H9 (cell line): ENCODE data around the gene MEFV. TPM values are rescaled to one million over a fixed set of nuclear protein-coding genes. Genes with fewer than 3 reads are reported as not detected.
"Not testable (repeated sequence)": the region's sequence is repeated elsewhere in the genome, so short reads cannot be mapped to it uniquely, and the experiment has no call there.

ENCODE experiments used
- DNase-seq: peaks from one replicate; pipeline ENCODE4 v3.0.0-alpha.2; 2017
- H2AFZ ChIP-seq: one replicate; pipeline ENCODE4 v1.6.1; 2013; ENCODE audit warnings: mild to moderate bottlenecking, low read length, control low read depth, moderate library complexity
- H2AK5ac ChIP-seq: 2 replicates; pipeline ENCODE4 v1.6.1; 2013; ENCODE audit warnings: low read length, control low read depth, mixed read lengths; ENCODE audit not compliant: insufficient read length
- H2BK120ac ChIP-seq: one replicate; pipeline ENCODE4 v1.6.1; 2013; ENCODE audit warnings: low read depth, mild to moderate bottlenecking, low read length, control low read depth, inconsistent platforms; ENCODE audit not compliant: poor library complexity, severe bottlenecking
- H2BK12ac ChIP-seq: 2 replicates; pipeline ENCODE4 v1.6.1; 2013; ENCODE audit warnings: low read length, control low read depth, mixed read lengths, low read depth; ENCODE audit not compliant: insufficient read length
- H2BK15ac ChIP-seq: 2 replicates; pipeline ENCODE4 v1.6.1; 2013; ENCODE audit warnings: low read depth, low read length, control low read depth
- H2BK20ac ChIP-seq: one replicate; pipeline ENCODE4 v1.6.1; 2013; ENCODE audit warnings: low read depth, mild to moderate bottlenecking, low read length, control low read depth, inconsistent platforms; ENCODE audit not compliant: poor library complexity, severe bottlenecking
- H2BK5ac ChIP-seq: 2 replicates; pipeline ENCODE4 v1.6.1; 2013; ENCODE audit warnings: low read length, control low read depth, mixed read lengths; ENCODE audit not compliant: insufficient read length
- H3K14ac ChIP-seq: 2 replicates; pipeline ENCODE4 v1.6.1; 2013; ENCODE audit warnings: low read length, control low read depth; ENCODE audit not compliant: insufficient read depth
- H3K18ac ChIP-seq: 2 replicates; pipeline ENCODE4 v1.6.1; 2013; ENCODE audit warnings: low read depth, mild to moderate bottlenecking, mixed read lengths, low read length, control low read depth; ENCODE audit not compliant: insufficient read length
- H3K23ac ChIP-seq: 2 replicates; pipeline ENCODE4 v1.6.1; 2013; ENCODE audit warnings: low read length, control low read depth, mixed read lengths, low read depth; ENCODE audit not compliant: insufficient read length
- H3K23me2 ChIP-seq: 2 replicates; pipeline ENCODE4 v1.6.1; 2013; ENCODE audit warnings: low read depth, mild to moderate bottlenecking, mixed read lengths, low read length, control low read depth; ENCODE audit not compliant: insufficient read length, poor library complexity, severe bottlenecking
- H3K27ac ChIP-seq: 2 replicates; pipeline ENCODE4 v1.5.1; 2013; ENCODE audit warnings: low read length, control low read depth, mixed read lengths, low read depth; ENCODE audit not compliant: insufficient read length
- H3K27me3 ChIP-seq: 2 replicates; pipeline ENCODE4 v1.6.1; 2013; ENCODE audit warnings: low read length, control low read depth, inconsistent platforms; ENCODE audit not compliant: insufficient read depth
- H3K4ac ChIP-seq: 2 replicates; pipeline ENCODE4 v1.6.1; 2013; ENCODE audit warnings: low read depth, mild to moderate bottlenecking, control low read depth, inconsistent platforms, low read length, moderate library complexity
- H3K4me1 ChIP-seq: 2 replicates; pipeline ENCODE4 v1.6.1; 2013; ENCODE audit warnings: low read length, control low read depth, inconsistent platforms; ENCODE audit not compliant: insufficient read depth
- H3K4me2 ChIP-seq: 2 replicates; pipeline ENCODE4 v1.6.1; 2013; ENCODE audit warnings: low read length, control low read depth, mixed read lengths; ENCODE audit not compliant: insufficient read length, insufficient read depth
- H3K56ac ChIP-seq: 2 replicates; pipeline ENCODE4 v1.6.1; 2013; ENCODE audit warnings: low read depth, mild to moderate bottlenecking, mixed read lengths, low read length, control low read depth; ENCODE audit not compliant: insufficient read length
- H3K79me1 ChIP-seq: 2 replicates; pipeline ENCODE4 v1.6.1; 2013; ENCODE audit warnings: low read depth, mild to moderate bottlenecking, moderate library complexity, low read length, control low read depth, inconsistent platforms; ENCODE audit not compliant: insufficient read depth, poor library complexity, severe bottlenecking
- H3K79me2 ChIP-seq: 2 replicates; pipeline ENCODE4 v1.6.1; 2013; ENCODE audit warnings: low read length, control low read depth, inconsistent platforms; ENCODE audit not compliant: insufficient read depth
- H3K9ac ChIP-seq: 2 replicates; pipeline ENCODE4 v1.6.1; 2013; ENCODE audit warnings: low read length, control low read depth, mixed read lengths; ENCODE audit not compliant: insufficient read length; ENCODE audit errors: extremely low read depth
- H3K9me3 ChIP-seq: one replicate; pipeline ENCODE4 v1.6.1; 2013; ENCODE audit warnings: low read depth, low read length, inconsistent platforms; ENCODE audit not compliant: control insufficient read depth
- H3T11ph ChIP-seq: one replicate; pipeline ENCODE4 v1.6.1; 2013; ENCODE audit warnings: mild to moderate bottlenecking, low read length, control low read depth, inconsistent platforms
- H4K20me1 ChIP-seq: one replicate; pipeline ENCODE4 v1.6.1; 2013; ENCODE audit not compliant: control insufficient read depth, insufficient read length, insufficient read depth
- H4K5ac ChIP-seq: 2 replicates; pipeline ENCODE4 v1.6.1; 2013; ENCODE audit warnings: low read depth, mild to moderate bottlenecking, mixed read lengths, low read length, control low read depth; ENCODE audit not compliant: insufficient read length
- H4K8ac ChIP-seq: replicated peaks from 2 replicates; pipeline ENCODE4 v1.6.1; 2013; ENCODE audit warnings: low read length, control low read depth, mixed read lengths, low read depth; ENCODE audit not compliant: insufficient read length
- H4K91ac ChIP-seq: 2 replicates; pipeline ENCODE4 v1.6.1; 2013; ENCODE audit warnings: low read depth, mild to moderate bottlenecking, moderate library complexity, mixed read lengths, low read length, control low read depth; ENCODE audit not compliant: insufficient read length
- H3K27ac Mint-ChIP-seq, 3 experiments: 2 replicates in 2 of 3; 3 replicates in 1 of 3; pipeline ENCODE4 v1.8.0; 2020 to 2021; ENCODE audit warnings: mixed read lengths in 3 of 3, mild to moderate bottlenecking in 1 of 3, moderate library complexity in 1 of 3
- H3K27me3 Mint-ChIP-seq: 2 replicates; pipeline ENCODE4 v1.8.0; 2021; ENCODE audit warnings: low read depth, mild to moderate bottlenecking, moderate library complexity, mixed read lengths
- H3K36me3 Mint-ChIP-seq, 3 experiments: 2 replicates in 2 of 3; 3 replicates in 1 of 3; pipeline ENCODE4 v1.8.0; 2020 to 2021; ENCODE audit warnings: low read depth in 3 of 3, mixed read lengths in 3 of 3; ENCODE audit not compliant: insufficient read depth in 1 of 3
- H3K4me1 Mint-ChIP-seq, 2 experiments: 2 replicates each; pipeline ENCODE4 v1.8.0; 2020; ENCODE audit warnings: mixed read lengths in 2 of 2
- H3K4me3 Mint-ChIP-seq, 2 experiments: 2 replicates in 1 of 2; 3 replicates in 1 of 2; pipeline ENCODE4 v1.8.0; 2020 to 2021; ENCODE audit warnings: mild to moderate bottlenecking in 2 of 2, mixed read lengths in 2 of 2, moderate library complexity in 1 of 2
- H3K9me3 Mint-ChIP-seq, 2 experiments: 2 replicates in 1 of 2; 3 replicates in 1 of 2; pipeline ENCODE4 v1.8.0; 2020; ENCODE audit warnings: mild to moderate bottlenecking in 2 of 2, mixed read lengths in 2 of 2, moderate library complexity in 1 of 2
- CTCF ChIP-seq: fragments of 200-600 bp; sonication (generic); conservative IDR thresholded peaks from 3 replicates; pipeline ENCODE4 v1.8.0; 2021; ENCODE audit warnings: antibody characterized with exemption, mild to moderate bottlenecking
- WGBS: extraction: QIAGEN DNeasy Blood & Tissue Kit; methylation state at CpG from one replicate; pipeline ENCODE4 v1.1.7; 2013; ENCODE audit warnings: missing lambda C conversion rate, low lambda C conversion rate, mixed read lengths; ENCODE audit not compliant: insufficient read length; ENCODE audit errors: extremely low coverage; 5-methylcytosine and 5-hydroxymethylcytosine counted together
- total RNA-seq: library from RNA; stranded (reverse); gene quantifications from 2 replicates; pipeline ENCODE4 v1.2.1, GENCODE V29; 2021

Gene MEFV
- total RNA-seq, 1 experiment from 2014 or later, result not detected

DNA sequence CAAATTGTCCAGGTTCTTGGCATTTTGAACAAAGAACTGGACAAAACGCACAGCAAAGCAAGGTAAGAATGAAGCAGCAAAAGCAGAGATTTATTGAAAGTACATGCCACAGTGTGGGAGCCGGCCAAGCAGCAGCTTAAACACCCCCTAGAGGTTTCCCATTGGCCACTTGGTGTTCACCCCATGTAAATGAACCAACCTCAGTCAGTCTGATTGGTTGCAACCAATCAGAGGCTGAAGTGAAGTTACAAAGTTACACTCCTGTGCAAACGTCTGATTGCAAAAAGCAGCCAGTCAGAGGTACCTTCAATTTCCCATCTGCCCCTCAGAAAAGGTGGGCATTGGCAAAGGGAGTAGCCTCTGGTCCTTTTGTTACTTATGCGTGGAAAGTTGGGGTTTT, 18.1 kb upstream of the MEFV start:
- no peak overlapping the region for H2BK12ac ChIP-seq
- H3K4me1 ChIP-seq, result no peaks in the 10 kb centered on the region
- H3K4me3 Mint-ChIP-seq, result no peak overlapping the region
- H2BK120ac ChIP-seq, result no peak overlapping the region
- no peak overlapping the region for H3K4me2 ChIP-seq
- no peak overlapping the region for H3K27ac Mint-ChIP-seq
- H2BK5ac ChIP-seq, result no peak overlapping the region
- no peak overlapping the region for H3T11ph ChIP-seq
- H3K14ac ChIP-seq, result no peak overlapping the region
- H3K36me3 Mint-ChIP-seq, result no peaks in the 10 kb centered on the region
- H4K8ac ChIP-seq, result no peak overlapping the region
- H3K27me3 ChIP-seq, result no peaks in the 10 kb centered on the region
- no peak for DNase-seq
- H3K9me3 ChIP-seq, result no peaks in the 10 kb centered on the region
- no peak overlapping the region for H3K27ac ChIP-seq
- no peak overlapping the region for H2AFZ ChIP-seq
- no peaks in the 10 kb centered on the region for H3K79me2 ChIP-seq
- H3K9me3 Mint-ChIP-seq, result peaks cover 16 to 30% of the 10 kb centered on the region in 2 experiments
- H3K27me3 Mint-ChIP-seq, result peaks cover 27% of the 10 kb centered on the region
- no peak overlapping the region for H4K5ac ChIP-seq
- H3K56ac ChIP-seq, result no peak overlapping the region
- H3K79me1 ChIP-seq, result no peaks in the 10 kb centered on the region
- H4K20me1 ChIP-seq, result no peaks in the 10 kb centered on the region
- H2AK5ac ChIP-seq, result no peak overlapping the region
- no peaks in the 10 kb centered on the region for H3K4me1 Mint-ChIP-seq
- no peaks in the 10 kb centered on the region for H3K23me2 ChIP-seq
- no peak overlapping the region for H3K9ac ChIP-seq
- no peak overlapping the region for H3K4ac ChIP-seq
- no CpG with 5 or more reads among the region's 4 CpGs for WGBS
- H2BK20ac ChIP-seq, result no peak overlapping the region
- H2BK15ac ChIP-seq, result no peak overlapping the region
- H4K91ac ChIP-seq, result no peak overlapping the region
- H3K23ac ChIP-seq, result no peak overlapping the region
- H3K18ac ChIP-seq, result no peak overlapping the region
- TF ChIP-seq CTCF, result no peak

GRCh38 chr16:3271281-3271680, 14.8 kb upstream of the MEFV start:
- H3K27ac ChIP-seq, result not testable (repeated sequence)

More at GRCh38 chr16:3271281-3271680, 14.8 kb upstream of the MEFV start:
- not testable (repeated sequence) for H3K23ac ChIP-seq, H3K4me1 Mint-ChIP-seq, H3K4me2 ChIP-seq, H3K4me3 Mint-ChIP-seq, H4K91ac ChIP-seq, H2AFZ ChIP-seq, H2BK5ac ChIP-seq, H4K8ac ChIP-seq, H3K79me2 ChIP-seq, H2BK12ac ChIP-seq, H3K27ac Mint-ChIP-seq, H4K20me1 ChIP-seq, H2BK120ac ChIP-seq, H3K9ac ChIP-seq, H3K4me1 ChIP-seq, DNase-seq, H4K5ac ChIP-seq, H2BK15ac ChIP-seq, H2AK5ac ChIP-seq, H3K18ac ChIP-seq, H3K14ac ChIP-seq, H3T11ph ChIP-seq, H3K4ac ChIP-seq, H3K9me3 ChIP-seq, H3K27me3 ChIP-seq, H3K79me1 ChIP-seq, H3K56ac ChIP-seq, H2BK20ac ChIP-seq, H3K23me2 ChIP-seq, H3K36me3 Mint-ChIP-seq
- Mint-ChIP-seq H3K9me3 (peaks cover 26 to 51% of the 10 kb centered on the region in 2 experiments), H3K27me3 (peaks cover 12% of the 10 kb centered on the region)
- no CpG with 5 or more reads among the region's 22 CpGs for WGBS
